Vagina (tissue), 2 donors: ENCODE data around the gene TBX21.

Experiments
- POLR2A ChIP-seq, 2 donors: fragments of 450-650 bp; IDR thresholded peaks; one replicate each; pipeline ENCODE4 v1.6.1; 2017; ENCODE audit warnings: antibody characterized with exemption in 2 of 2, mild to moderate bottlenecking in 2 of 2, moderate library complexity in 2 of 2
- POLR2AphosphoS5 ChIP-seq, 2 donors: sonication (generic); formaldehyde crosslinking; IDR thresholded peaks; one replicate each; pipeline ENCODE4 v1.9.0; 2017; ENCODE audit warnings: antibody characterized with exemption in 2 of 2, mild to moderate bottlenecking in 2 of 2, low read depth in 1 of 2; ENCODE audit not compliant: insufficient read depth in 1 of 2
- TF ChIP-seq, protein P1 (sequence below), 3 experiments: fragments of 450-650 bp in 2 of 3; fragments of 200-600 bp in 1 of 3; sonication (generic) in 1 of 3; IDR thresholded peaks; one replicate each; pipeline ENCODE4 v1.5.1; 2017 to 2019; ENCODE audit warnings: antibody characterized with exemption in 3 of 3, mild to moderate bottlenecking in 2 of 3, moderate library complexity in 2 of 3

DNA sequence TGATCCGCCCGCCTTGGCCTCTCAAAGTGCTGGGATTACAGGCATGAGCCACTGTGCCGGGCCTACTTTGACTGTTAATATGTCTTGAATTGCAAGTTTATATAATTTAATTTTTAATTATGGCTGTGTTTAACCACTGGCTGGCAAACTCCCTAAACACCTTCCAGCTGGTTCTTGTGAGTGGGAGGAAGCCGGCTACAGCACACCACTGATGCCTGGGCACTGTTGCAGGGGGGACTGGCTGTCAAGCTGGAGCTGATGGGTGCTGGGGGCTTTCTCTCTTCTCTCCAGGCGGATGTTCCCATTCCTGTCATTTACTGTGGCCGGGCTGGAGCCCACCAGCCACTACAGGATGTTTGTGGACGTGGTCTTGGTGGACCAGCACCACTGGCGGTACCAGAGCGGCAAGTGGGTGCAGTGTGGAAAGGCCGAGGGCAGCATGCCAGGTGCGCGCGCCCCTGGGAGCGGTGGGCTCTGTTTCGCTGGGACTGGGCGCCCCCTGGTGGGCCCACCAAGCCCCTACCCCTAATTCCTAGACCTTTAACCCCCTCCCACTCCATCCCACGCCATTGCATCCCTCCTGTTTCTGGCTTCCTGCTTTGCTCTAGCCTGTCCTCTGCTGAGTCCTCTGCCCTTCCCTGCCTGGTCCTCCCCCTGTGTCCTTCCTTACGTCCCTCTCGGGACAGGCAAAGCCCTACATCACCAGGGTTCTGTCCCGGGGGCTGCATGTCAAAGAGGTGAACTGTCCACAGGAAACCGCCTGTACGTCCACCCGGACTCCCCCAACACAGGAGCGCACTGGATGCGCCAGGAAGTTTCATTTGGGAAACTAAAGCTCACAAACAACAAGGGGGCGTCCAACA is 9.5 kb downstream of the TBX21 start:
- TF ChIP-seq POLR2A (IDR thresholded peaks at IDR 0.05) (no peak), POLR2AphosphoS5 (IDR thresholded peaks at IDR 0.05; ENCODE audit: insufficient read depth in 1 of 2, low read depth in 1 of 2) (no peak)
- TF ChIP-seq, protein P1, sequence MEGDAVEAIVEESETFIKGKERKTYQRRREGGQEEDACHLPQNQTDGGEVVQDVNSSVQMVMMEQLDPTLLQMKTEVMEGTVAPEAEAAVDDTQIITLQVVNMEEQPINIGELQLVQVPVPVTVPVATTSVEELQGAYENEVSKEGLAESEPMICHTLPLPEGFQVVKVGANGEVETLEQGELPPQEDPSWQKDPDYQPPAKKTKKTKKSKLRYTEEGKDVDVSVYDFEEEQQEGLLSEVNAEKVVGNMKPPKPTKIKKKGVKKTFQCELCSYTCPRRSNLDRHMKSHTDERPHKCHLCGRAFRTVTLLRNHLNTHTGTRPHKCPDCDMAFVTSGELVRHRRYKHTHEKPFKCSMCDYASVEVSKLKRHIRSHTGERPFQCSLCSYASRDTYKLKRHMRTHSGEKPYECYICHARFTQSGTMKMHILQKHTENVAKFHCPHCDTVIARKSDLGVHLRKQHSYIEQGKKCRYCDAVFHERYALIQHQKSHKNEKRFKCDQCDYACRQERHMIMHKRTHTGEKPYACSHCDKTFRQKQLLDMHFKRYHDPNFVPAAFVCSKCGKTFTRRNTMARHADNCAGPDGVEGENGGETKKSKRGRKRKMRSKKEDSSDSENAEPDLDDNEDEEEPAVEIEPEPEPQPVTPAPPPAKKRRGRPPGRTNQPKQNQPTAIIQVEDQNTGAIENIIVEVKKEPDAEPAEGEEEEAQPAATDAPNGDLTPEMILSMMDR (IDR thresholded peaks at IDR 0.05): peak in 1 of 3 experiments; percentile 8
